ENCODE measurements around the gene ZNF629. TPM values are rescaled to one million over a fixed set of nuclear protein-coding genes. Genes with fewer than 3 reads are reported as not detected.

Gene ZNF629
- total and polyA plus RNA-seq, 2 experiments from 2014 or later, result 4.1 to 20.3 TPM

DNA sequence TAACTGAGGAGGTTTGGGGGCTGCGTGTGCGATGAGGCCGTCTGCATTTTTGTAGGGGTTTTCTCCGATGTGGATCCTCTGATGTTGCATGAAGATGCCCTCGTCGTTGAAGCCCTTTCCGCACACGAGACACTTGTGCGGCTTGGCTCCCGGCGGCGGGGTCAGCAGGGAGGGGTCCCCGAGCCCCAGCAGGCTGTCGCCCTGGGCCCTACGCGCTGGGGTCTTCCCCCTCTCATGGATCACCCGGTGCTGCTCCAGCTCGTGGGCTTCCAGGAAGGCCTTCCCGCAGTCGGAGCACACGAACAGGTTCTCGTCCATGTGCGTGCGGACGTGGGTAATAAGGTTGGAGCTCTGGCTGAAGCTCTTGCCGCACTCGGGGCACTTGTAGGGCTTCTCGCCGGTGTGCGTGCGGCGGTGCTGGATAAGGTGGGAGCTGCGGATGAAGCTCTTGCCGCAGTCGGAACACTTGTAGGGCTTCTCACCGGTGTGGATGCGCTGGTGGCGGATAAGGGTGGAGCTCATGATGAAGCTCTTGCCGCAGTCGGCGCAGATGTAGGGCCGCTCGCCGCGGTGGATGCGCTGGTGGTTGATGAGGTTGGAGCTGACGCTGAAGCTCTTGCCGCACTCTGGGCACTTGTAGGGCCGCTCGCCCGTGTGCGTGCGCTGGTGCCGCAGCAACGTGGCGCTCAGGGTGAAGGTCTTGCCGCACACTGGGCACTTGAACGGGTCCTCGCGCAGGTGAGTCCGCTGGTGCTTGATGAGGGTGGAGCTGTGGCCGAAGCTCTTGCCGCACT lies 4.3 kb downstream of the ZNF629 start:
- Histone ChIP-seq H3K4me3 (no peak overlapping the region), H3F3A (replicated peaks; ENCODE audit: low read depth) (peaks cover 12% of the 10 kb centered on the region; the same call in 1 of the 2 replicates), H3K36me3 (ENCODE audit: insufficient read depth) (peaks cover 3% of the 10 kb centered on the region; the same call in 1 of the 2 replicates), H3K4me2 (no peak overlapping the region), H4K20me1 (replicated peaks; ENCODE audit: insufficient read depth) (peaks cover 5% of the 10 kb centered on the region), H3K9me2 (ENCODE audit: insufficient read depth) (no peaks in the 10 kb centered on the region), H3K4me1 (ENCODE audit: insufficient read depth) (peaks cover 3% of the 10 kb centered on the region; the same call in 1 of the 2 replicates), H3K79me2 (replicated peaks; ENCODE audit: insufficient read depth) (peaks cover 17% of the 10 kb centered on the region), H3K27me3 (ENCODE audit: insufficient read depth) (no peaks in the 10 kb centered on the region), H2AFZ (no peak overlapping the region), H3K27ac (ENCODE audit: low read depth) (no peak overlapping the region)
- H3K27me3 Mint-ChIP-seq (ENCODE audit: insufficient read depth, low read depth, poor library complexity), result peaks cover 18% of the 10 kb centered on the region
- H3K4me3 Mint-ChIP-seq, result no peak overlapping the region
- no peak for TF ChIP-seq ZNF462 (CRISPR knock-in tag; IDR thresholded peaks at IDR 0.05)
- TF ChIP-seq, protein P1, sequence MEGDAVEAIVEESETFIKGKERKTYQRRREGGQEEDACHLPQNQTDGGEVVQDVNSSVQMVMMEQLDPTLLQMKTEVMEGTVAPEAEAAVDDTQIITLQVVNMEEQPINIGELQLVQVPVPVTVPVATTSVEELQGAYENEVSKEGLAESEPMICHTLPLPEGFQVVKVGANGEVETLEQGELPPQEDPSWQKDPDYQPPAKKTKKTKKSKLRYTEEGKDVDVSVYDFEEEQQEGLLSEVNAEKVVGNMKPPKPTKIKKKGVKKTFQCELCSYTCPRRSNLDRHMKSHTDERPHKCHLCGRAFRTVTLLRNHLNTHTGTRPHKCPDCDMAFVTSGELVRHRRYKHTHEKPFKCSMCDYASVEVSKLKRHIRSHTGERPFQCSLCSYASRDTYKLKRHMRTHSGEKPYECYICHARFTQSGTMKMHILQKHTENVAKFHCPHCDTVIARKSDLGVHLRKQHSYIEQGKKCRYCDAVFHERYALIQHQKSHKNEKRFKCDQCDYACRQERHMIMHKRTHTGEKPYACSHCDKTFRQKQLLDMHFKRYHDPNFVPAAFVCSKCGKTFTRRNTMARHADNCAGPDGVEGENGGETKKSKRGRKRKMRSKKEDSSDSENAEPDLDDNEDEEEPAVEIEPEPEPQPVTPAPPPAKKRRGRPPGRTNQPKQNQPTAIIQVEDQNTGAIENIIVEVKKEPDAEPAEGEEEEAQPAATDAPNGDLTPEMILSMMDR (conservative IDR thresholded peaks at IDR 0.05; ENCODE audit: low read depth in 2 of 2), result no peak
- no peak for TF ChIP-seq EZH2phosphoT487 (IDR thresholded peaks at IDR 0.05; ENCODE audit: unreplicated experiment)
- no peak for TF ChIP-seq JUNB (IDR thresholded peaks at IDR 0.05; ENCODE audit: unreplicated experiment)
- TF ChIP-seq CREB1 (CRISPR knock-in tag; IDR thresholded peaks at IDR 0.05; ENCODE audit: low read depth), result no peak
- no peak for TF ChIP-seq EZH2 (IDR thresholded peaks at IDR 0.05; ENCODE audit: low read depth, unreplicated experiment)
- no peak for TF ChIP-seq NANOG (IDR thresholded peaks at IDR 0.05; ENCODE audit: borderline replicate concordance)
- TF ChIP-seq, protein P2, sequence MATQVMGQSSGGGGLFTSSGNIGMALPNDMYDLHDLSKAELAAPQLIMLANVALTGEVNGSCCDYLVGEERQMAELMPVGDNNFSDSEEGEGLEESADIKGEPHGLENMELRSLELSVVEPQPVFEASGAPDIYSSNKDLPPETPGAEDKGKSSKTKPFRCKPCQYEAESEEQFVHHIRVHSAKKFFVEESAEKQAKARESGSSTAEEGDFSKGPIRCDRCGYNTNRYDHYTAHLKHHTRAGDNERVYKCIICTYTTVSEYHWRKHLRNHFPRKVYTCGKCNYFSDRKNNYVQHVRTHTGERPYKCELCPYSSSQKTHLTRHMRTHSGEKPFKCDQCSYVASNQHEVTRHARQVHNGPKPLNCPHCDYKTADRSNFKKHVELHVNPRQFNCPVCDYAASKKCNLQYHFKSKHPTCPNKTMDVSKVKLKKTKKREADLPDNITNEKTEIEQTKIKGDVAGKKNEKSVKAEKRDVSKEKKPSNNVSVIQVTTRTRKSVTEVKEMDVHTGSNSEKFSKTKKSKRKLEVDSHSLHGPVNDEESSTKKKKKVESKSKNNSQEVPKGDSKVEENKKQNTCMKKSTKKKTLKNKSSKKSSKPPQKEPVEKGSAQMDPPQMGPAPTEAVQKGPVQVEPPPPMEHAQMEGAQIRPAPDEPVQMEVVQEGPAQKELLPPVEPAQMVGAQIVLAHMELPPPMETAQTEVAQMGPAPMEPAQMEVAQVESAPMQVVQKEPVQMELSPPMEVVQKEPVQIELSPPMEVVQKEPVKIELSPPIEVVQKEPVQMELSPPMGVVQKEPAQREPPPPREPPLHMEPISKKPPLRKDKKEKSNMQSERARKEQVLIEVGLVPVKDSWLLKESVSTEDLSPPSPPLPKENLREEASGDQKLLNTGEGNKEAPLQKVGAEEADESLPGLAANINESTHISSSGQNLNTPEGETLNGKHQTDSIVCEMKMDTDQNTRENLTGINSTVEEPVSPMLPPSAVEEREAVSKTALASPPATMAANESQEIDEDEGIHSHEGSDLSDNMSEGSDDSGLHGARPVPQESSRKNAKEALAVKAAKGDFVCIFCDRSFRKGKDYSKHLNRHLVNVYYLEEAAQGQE (IDR thresholded peaks at IDR 0.05; ENCODE audit: unreplicated experiment), result no peak
- no peak for TF ChIP-seq ZNF114 (CRISPR knock-in tag; IDR thresholded peaks at IDR 0.05)
- TF ChIP-seq STAT1 (IDR thresholded peaks at IDR 0.05; ENCODE audit: unreplicated experiment), result no peak
- TF ChIP-seq POLR2AphosphoS5 (IDR thresholded peaks at IDR 0.05; ENCODE audit: low read depth), result no peak
- TF ChIP-seq, protein P3, sequence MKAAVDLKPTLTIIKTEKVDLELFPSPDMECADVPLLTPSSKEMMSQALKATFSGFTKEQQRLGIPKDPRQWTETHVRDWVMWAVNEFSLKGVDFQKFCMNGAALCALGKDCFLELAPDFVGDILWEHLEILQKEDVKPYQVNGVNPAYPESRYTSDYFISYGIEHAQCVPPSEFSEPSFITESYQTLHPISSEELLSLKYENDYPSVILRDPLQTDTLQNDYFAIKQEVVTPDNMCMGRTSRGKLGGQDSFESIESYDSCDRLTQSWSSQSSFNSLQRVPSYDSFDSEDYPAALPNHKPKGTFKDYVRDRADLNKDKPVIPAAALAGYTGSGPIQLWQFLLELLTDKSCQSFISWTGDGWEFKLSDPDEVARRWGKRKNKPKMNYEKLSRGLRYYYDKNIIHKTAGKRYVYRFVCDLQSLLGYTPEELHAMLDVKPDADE (IDR thresholded peaks at IDR 0.05), result no peak
- TF ChIP-seq ZNF331 (CRISPR knock-in tag; IDR thresholded peaks at IDR 0.05; ENCODE audit: low read depth), result no peak
- H3K36me3 Mint-ChIP-seq (ENCODE audit: low read depth), result peaks cover 24% of the 10 kb centered on the region
- H3K9me3 Mint-ChIP-seq, result no peaks in the 10 kb centered on the region
- peaks cover 29% of the 10 kb centered on the region for H3K4me1 Mint-ChIP-seq
- ATAC-seq (no peak), DNase-seq (ENCODE audit: low spot score) (no peak)
- H3K27ac Mint-ChIP-seq, result no peak overlapping the region
